ENCODE data around the gene PITPNC1.

- TF ChIP-seq POLR2A (IDR thresholded peaks at IDR 0.05) (no peak), CTCF (IDR thresholded peaks at IDR 0.05) (no peak)
These were observed 177.6 kb downstream of the PITPNC1 start for GRCh38 chr17:67554634-67555033.

All from suprapubic skin (tissue), 3 donors.